C4-2B (cell line): ENCODE data around the gene PDGFD.

Source experiments
- CTCF ChIP-seq: fragments of 450-650 bp; conservative IDR thresholded peaks from 2 replicates; pipeline ENCODE4 v1.5.1; 2017; ENCODE audit warnings: mild to moderate bottlenecking
- ZFX ChIP-seq: fragments of 450-650 bp; IDR thresholded peaks from 2 replicates; pipeline ENCODE4 v1.6.1; 2017

- TF ChIP-seq CTCF = no peak
- TF ChIP-seq ZFX = no peak
These were observed 34.6 kb upstream of the PDGFD start for GRCh38 chr11:104198576-104198975.
